GM15510 (cell line): Measurements from ENCODE around the gene NIPSNAP2.

Experiments
- POLR2A ChIP-seq: IDR thresholded peaks from 3 replicates; pipeline ENCODE4 v1.6.1; 2011; ENCODE audit warnings: borderline replicate concordance; ENCODE audit not compliant: insufficient read length; ENCODE audit errors: extremely low read depth

NIPSNAP2 gene

GRCh38 chr7:55964261-55965099, at the start of gene NIPSNAP2:
Gene NIPSNAP2 (plus strand): TSS chr7:55964585. CDS start chr7:55964610, 25 bp downstream.
- peak; percentile 74 for TF ChIP-seq POLR2A

GRCh38 chr7:55917771-55918170, 46.6 kb upstream of the NIPSNAP2 start:
- TF ChIP-seq POLR2A, result no peak

GRCh38 chr7:55928006-55928767, 36.2 kb upstream of the NIPSNAP2 start:
- no peak for TF ChIP-seq POLR2A

- no peak for TF ChIP-seq POLR2A
Observed at GRCh38 chr7:55931421-55932151, 32.8 kb upstream of the NIPSNAP2 start.

DNA sequence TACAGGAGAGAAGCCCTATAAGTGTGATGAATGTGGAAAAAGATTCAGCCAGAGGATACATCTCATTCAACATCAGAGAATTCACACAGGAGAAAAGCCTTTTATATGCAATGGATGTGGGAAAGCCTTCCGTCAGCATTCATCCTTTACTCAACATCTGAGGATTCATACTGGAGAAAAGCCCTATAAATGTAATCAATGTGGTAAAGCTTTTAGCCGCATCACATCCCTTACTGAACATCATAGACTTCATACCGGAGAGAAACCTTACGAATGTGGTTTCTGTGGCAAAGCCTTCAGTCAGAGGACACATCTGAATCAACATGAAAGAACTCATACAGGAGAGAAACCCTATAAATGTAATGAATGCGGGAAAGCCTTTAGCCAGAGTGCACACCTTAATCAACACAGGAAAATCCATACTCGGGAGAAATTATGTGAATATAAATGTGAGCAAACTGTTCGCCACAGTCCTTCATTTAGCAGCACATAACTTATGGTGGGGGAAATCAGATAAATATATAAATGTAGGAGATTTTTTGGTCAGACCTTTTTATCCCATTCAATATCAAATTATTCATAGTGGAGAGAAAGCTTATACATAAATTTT, 24.8 kb upstream of the NIPSNAP2 start:
- TF ChIP-seq POLR2A, result no peak

- TF ChIP-seq POLR2A, result no peak
Observed at GRCh38 chr7:55946545-55946944, 17.8 kb upstream of the NIPSNAP2 start.

DNA sequence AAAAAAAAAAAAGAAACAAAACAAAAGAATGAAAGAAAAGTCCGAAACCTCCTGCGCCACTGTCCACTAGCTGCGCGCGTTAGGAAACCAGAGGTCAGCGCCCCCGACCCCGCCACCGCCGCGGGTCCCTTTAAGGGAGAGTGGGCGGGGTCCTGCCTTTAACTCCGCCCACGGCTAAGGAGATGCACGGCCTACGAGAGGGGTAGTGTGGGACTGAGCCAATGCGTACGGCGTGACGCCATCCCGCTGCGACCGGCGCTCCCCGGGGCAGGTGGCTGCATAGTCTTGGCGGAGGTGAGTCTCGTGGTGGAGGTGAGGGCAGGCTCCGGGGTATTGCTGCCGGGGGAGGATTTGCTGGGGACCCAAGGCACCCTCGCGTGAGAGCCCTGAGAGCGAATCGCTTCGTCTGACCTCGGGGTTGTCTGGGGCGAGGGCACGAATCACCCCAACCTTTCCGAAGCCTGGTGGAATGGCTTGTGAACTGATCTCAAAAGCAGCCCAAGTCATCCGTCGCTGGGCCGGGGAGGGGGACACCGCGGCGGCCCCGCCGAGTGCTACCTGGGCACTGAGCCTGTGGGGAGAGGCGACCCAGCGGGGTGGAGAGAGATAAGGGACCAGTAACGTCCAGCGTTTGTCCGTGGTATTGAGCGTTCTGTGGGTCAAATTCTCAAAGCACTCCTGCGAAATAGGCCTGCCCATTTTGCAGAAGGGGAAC, 12.6 kb upstream of the NIPSNAP2 start, which contains the start of gene MRPS17:
TSS of gene MRPS17 (plus strand) at position 241 of the 715 bp plus-strand sequence. CDS start 1,319 bp downstream, outside the sequence.
- TF ChIP-seq POLR2A, result peak; percentile 90

DNA sequence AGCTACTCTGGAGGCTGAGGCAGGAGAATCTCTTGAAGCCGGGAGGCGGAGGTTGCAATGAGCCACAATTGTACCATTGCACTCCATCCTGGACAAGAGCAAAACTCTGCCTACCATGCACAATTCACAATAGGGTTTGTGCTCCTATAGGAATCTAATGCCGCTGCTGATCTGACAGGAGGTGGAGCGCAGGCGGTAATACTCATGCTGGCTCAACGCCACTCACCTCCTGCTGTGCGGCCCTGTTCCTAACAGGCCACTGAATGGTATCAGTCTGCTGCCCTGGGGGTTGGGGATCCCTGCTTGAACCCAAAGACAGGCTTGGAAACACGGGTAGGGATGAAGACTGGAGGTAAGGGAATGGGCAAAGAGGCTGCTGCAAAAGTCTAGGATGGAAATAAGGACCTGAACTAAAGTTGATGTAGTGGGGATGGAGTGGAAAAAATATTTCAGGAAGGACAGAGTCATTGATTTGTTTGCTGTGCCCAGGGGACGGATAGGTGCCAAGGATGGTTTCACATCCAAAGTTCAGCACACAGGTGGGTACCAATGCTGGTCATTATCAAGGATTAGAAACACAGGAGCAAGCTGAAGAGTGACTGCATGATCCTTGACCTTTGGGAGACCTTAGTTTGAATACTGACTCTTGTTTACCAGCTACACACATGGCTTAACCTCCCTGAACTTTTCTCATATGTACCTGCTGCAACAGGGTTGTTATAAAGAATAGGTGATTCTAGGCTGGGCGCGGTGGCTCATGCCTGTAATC, 10.5 kb upstream of the NIPSNAP2 start:
- no peak for TF ChIP-seq POLR2A

GRCh38 chr7:55957190-55957589, 7.2 kb upstream of the NIPSNAP2 start:
- TF ChIP-seq POLR2A, result no peak

DNA sequence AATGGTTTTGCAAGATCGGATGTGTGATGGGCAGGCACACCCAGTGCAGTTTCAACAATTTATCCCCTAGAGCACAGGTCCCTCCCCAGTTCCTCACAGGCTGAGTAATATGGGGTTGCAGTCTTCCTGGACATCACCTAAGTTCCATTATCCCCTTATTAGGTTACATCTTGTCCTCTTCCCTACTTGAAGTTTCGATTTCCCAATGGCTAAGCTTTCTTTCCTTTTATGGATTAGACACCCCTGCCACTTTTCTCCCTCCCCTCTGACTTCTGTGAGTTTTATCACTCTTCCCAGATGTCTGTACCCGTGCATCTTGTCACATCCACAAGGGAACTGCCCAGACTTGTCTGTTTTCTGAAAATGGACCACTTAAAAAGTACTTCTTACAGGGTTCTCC, 2.4 kb upstream of the NIPSNAP2 start:
- TF ChIP-seq POLR2A, result no peak

- no peak for TF ChIP-seq POLR2A
Observed at GRCh38 chr7:55963584-55964168, 709 bp upstream of the NIPSNAP2 start.

DNA sequence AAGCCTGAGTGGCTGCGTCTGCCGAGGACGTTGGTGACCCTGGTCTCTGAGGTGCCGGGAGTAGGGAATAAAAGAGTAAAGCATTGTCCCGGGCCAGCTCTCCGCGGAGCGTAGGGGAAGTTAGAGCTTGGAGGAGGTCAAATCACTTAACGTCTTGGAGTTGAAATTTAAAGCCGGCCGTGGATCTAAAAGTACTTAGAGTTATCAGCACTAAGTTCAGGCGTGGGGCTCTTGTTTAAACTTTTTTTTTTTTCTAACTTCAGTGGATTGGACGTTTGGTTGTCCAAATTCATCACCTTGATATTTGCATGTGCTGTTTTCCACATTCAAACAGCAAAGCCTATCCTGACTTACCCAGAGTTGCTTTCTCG, 700 bp downstream of the NIPSNAP2 start:
- no peak for TF ChIP-seq POLR2A

DNA sequence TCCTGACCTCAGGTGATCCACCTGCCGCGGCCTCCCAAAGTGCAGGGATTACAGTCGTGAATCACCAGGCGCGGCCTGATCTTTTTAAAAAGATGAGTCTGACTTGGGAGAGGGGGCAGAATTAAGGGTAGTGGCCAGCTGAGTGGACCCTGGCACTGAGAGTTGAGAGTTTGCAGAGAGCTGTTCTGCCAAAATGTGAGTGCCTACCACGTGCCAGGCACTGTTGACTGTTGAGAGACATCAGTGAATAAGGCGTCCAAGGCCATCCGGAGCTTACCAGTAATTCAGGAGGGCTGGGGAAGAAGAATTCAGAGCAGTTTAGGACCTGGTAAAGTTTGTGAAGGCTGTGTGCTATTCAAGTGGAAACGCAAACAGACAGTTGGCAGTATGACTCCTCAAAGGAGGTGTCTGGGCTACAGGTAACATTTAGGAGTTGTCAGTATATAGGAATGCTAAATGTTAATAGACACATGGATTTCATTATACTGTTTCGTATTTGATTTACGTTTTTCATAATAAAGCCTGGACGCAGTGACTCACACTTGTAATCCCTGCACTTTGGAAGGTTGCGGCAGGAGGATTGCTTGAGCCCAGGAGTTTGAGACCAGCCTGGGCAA, 1.5 kb downstream of the NIPSNAP2 start:
- no peak for TF ChIP-seq POLR2A

DNA sequence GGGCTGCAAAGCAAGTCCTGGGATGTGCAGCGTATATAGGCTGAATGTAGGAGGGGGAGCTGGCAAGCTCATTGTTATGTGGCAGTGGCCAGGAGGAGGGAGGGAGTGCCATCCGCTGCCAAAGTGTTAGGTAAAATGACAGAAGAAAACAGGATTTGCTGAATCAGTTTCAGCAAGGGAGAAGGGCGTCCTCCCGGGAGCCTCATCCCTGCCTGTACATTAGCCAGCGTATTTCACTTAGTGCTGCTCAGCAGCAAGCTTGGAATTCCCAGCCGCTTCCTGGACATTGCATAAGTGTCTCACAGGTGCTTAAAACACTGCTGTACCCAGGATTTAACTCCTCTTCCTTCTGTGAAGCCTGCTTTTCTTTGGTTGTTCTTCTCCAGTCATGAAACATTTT, 2.5 kb downstream of the NIPSNAP2 start:
- no peak for TF ChIP-seq POLR2A
